Endothelial cell of umbilical vein (primary cell): Measurements from ENCODE around the gene RYR2.

Experiments
- CTCF ChIP-seq, 2 donors: IDR thresholded peaks; 1 replicate in 1 of 2; 2 replicates in 1 of 2; pipeline ENCODE4 v1.5.1; 2011; ENCODE audit warnings: low read length in 2 of 2, mild to moderate bottlenecking in 2 of 2, moderate library complexity in 2 of 2, control low read depth in 1 of 2, inconsistent platforms in 1 of 2, low read depth in 1 of 2; ENCODE audit not compliant: insufficient read depth in 1 of 2; ENCODE audit errors: extremely low read depth in 1 of 2
- EZH2 ChIP-seq: IDR thresholded peaks from 2 replicates; pipeline ENCODE4 v1.6.1; 2012; ENCODE audit warnings: borderline replicate concordance, low read depth, mild to moderate bottlenecking, moderate library complexity, low read length, inconsistent platforms; ENCODE audit not compliant: severe bottlenecking
- FOS ChIP-seq: IDR thresholded peaks from 2 replicates; pipeline ENCODE4 v1.6.1; 2011; ENCODE audit warnings: mild to moderate bottlenecking, low read length, moderate library complexity, borderline replicate concordance; ENCODE audit not compliant: insufficient read depth
- GATA2 ChIP-seq: IDR thresholded peaks from 2 replicates; pipeline ENCODE4 v1.7.0; 2011; ENCODE audit warnings: low read depth, mild to moderate bottlenecking, moderate library complexity, mixed read lengths, low read length; ENCODE audit not compliant: insufficient read length, insufficient read depth
- JUN ChIP-seq: IDR thresholded peaks from 2 replicates; pipeline ENCODE4 v1.6.1; 2011; ENCODE audit warnings: borderline replicate concordance, low read depth; ENCODE audit not compliant: insufficient read length, insufficient read depth
- MAX ChIP-seq: IDR thresholded peaks from 2 replicates; pipeline ENCODE4 v1.6.1; 2011; ENCODE audit not compliant: insufficient read depth, insufficient read length
- MYC ChIP-seq: IDR thresholded peaks from one replicate; pipeline ENCODE4 v1.6.1; 2011; ENCODE audit warnings: mild to moderate bottlenecking, low read depth, low read length
- POLR2A ChIP-seq: IDR thresholded peaks from 2 replicates; pipeline ENCODE4 v1.6.1; 2012; ENCODE audit warnings: low read depth, mild to moderate bottlenecking, control low read depth, low read length
- POLR2AphosphoS5 ChIP-seq: IDR thresholded peaks from 2 replicates; pipeline ENCODE4 v1.6.1; 2012; ENCODE audit warnings: low read depth, mild to moderate bottlenecking, control low read depth, low read length, moderate library complexity; ENCODE audit not compliant: insufficient read depth

DNA sequence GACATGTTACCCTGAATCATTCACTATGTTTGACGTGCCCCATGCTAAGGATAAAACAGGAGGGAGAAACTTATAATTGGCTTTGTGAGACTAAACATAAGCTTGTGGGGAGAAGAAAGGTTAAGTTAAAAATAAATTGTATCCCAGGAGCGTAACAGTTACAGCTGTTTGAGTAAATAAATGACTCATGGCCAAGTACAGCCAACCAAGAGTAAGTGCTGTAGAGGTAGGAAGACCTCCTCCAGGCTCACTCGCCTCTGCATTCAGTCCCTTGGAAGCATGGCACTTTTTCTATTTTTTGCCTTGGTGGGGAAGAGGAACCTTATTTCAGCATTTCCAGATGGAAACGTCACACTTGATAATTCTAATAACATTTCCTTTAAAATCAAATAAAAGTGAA lies 732.3 kb downstream of the RYR2 start:
- TF ChIP-seq CTCF (IDR thresholded peaks at IDR 0.05; ENCODE audit: extremely low read depth in 1 of 2, insufficient read depth in 1 of 2, low read depth in 1 of 2, low read length in 2 of 2) (no peak), MYC (no peak), POLR2AphosphoS5 (no peak), EZH2 (no peak), POLR2A (no peak), JUN (no peak), FOS (no peak), GATA2 (no peak), MAX (no peak)
